OCI-LY7 (cell line): ENCODE results near the gene NSG1. TPM values are rescaled to one million over a fixed set of nuclear protein-coding genes. Genes with fewer than 3 reads are reported as not detected.
A peak's percentile ranks its signal among the peaks of the same experiment; 100 is the strongest.

Experiments used
- BruUV-seq: library from RNA; stranded (reverse); fragments of 400-500 nt; replicated peaks from 2 replicates; lab custom pipeline; 2021; lab: Mats Ljungman, UMichigan
- CTCF ChIA-PET: fragments of 300-600 bp; sonication (Branson Sonifier 250); formaldehyde crosslinking; loops from one replicate; lab custom pipeline; 2022; ENCODE audit warnings: antibody characterized with exemption; ENCODE audit not compliant: unreplicated experiment; lab: Charles Lee
- POLR2A ChIA-PET: fragments of 300-600 bp; sonication (Branson Sonifier 250); formaldehyde crosslinking; loops from one replicate; lab custom pipeline; 2022; ENCODE audit warnings: antibody characterized with exemption; lab: Charles Lee
- DNase-seq: peaks from one replicate; pipeline ENCODE4 v3.0.0-alpha.2; 2015; ENCODE audit warnings: low spot score
- H2AFZ ChIP-seq: fragments of 200-600 bp; sonication (generic), shearing (Covaris generic); 2 replicates; pipeline ENCODE4 v1.6.1; 2014; ENCODE audit warnings: mild to moderate bottlenecking, antibody characterized with exemption, low read length, moderate library complexity
- H3K27ac ChIP-seq: fragments of 200-600 bp; sonication (generic); 2 replicates; pipeline ENCODE4 v1.5.1; 2014; ENCODE audit warnings: mixed run types, low read depth, mild to moderate bottlenecking, moderate library complexity, low read length, inconsistent platforms; ENCODE audit not compliant: poor library complexity, severe bottlenecking
- H3K36me3 ChIP-seq: fragments of 200-600 bp; sonication (generic); 2 replicates; pipeline ENCODE4 v1.6.1; 2014; ENCODE audit warnings: mild to moderate bottlenecking, antibody characterized with exemption, low read length, moderate library complexity, mixed read lengths; ENCODE audit not compliant: insufficient read depth
- H3K4me1 ChIP-seq: fragments of 200-600 bp; sonication (generic); 2 replicates; pipeline ENCODE4 v1.5.1; 2014; ENCODE audit warnings: mild to moderate bottlenecking, low read length; ENCODE audit not compliant: insufficient read depth, poor library complexity, severe bottlenecking
- H3K4me2 ChIP-seq: fragments of 200-600 bp; sonication (generic); 2 replicates; pipeline ENCODE4 v1.6.1; 2014; ENCODE audit warnings: mild to moderate bottlenecking, low read length
- H3K4me3 ChIP-seq: fragments of 200-600 bp; sonication (generic); 2 replicates; pipeline ENCODE4 v1.5.1; 2014; ENCODE audit warnings: mild to moderate bottlenecking, low read depth, low read length; ENCODE audit not compliant: poor library complexity, severe bottlenecking
- H3K79me2 ChIP-seq: fragments of 200-600 bp; sonication (generic); 2 replicates; pipeline ENCODE4 v1.6.1; 2016; ENCODE audit warnings: low read depth, mild to moderate bottlenecking, low read length, moderate library complexity, mixed read lengths; ENCODE audit not compliant: insufficient read depth
- H3K9me2 ChIP-seq: fragments of 200-600 bp; sonication (generic); 2 replicates; pipeline ENCODE4 v1.6.1; 2016; ENCODE audit warnings: mild to moderate bottlenecking, low read length, mixed read lengths; ENCODE audit not compliant: insufficient read depth
- H3K9me3 ChIP-seq: fragments of 200-600 bp; sonication (generic); 2 replicates; pipeline ENCODE4 v1.6.1; 2014; ENCODE audit warnings: mild to moderate bottlenecking, mixed run types, low read length, mixed read lengths
- H4K20me1 ChIP-seq: fragments of 200-600 bp; sonication (generic); 2 replicates; pipeline ENCODE4 v1.6.1; 2014; ENCODE audit warnings: mild to moderate bottlenecking, antibody characterized with exemption, low read length, moderate library complexity, mixed read lengths; ENCODE audit not compliant: insufficient read depth
- EZH2phosphoT487 ChIP-seq: fragments of 200-600 bp; sonication (generic); IDR thresholded peaks from 2 replicates; pipeline ENCODE4 v1.6.1; 2018; ENCODE audit warnings: low read depth, borderline replicate concordance, mild to moderate bottlenecking, mixed run types, antibody characterized with exemption, low read length, moderate library complexity, mixed read lengths
- intact Hi-C: fragments of 100-400 bp; cut with micrococcal nuclease; formaldehyde crosslinking; loops from one replicate; pipeline ENCODE4 v1.10.0; 2022; ENCODE audit not compliant: unreplicated experiment
- total RNA-seq, 2 experiments: library from RNA; depleted of rRNA in 1 of 2; stranded (reverse); fragments of >200 nt in 1 of 2; shearing (Covaris generic) in 1 of 2; gene quantifications; 2 replicates each; pipeline ENCODE4 v1.2.3, GENCODE V29; 2014 to 2022
- TF ChIP-seq, protein P1 (sequence below): fragments of 200-600 bp; sonication (generic); conservative IDR thresholded peaks from 2 replicates; pipeline ENCODE4 v1.5.1; 2014; ENCODE audit warnings: mild to moderate bottlenecking, antibody characterized with exemption, low read length, moderate library complexity, mixed read lengths

Gene NSG1
- total RNA-seq, 2 experiments from 2014 or later, result 35.5 to 38.8 TPM

DNA sequence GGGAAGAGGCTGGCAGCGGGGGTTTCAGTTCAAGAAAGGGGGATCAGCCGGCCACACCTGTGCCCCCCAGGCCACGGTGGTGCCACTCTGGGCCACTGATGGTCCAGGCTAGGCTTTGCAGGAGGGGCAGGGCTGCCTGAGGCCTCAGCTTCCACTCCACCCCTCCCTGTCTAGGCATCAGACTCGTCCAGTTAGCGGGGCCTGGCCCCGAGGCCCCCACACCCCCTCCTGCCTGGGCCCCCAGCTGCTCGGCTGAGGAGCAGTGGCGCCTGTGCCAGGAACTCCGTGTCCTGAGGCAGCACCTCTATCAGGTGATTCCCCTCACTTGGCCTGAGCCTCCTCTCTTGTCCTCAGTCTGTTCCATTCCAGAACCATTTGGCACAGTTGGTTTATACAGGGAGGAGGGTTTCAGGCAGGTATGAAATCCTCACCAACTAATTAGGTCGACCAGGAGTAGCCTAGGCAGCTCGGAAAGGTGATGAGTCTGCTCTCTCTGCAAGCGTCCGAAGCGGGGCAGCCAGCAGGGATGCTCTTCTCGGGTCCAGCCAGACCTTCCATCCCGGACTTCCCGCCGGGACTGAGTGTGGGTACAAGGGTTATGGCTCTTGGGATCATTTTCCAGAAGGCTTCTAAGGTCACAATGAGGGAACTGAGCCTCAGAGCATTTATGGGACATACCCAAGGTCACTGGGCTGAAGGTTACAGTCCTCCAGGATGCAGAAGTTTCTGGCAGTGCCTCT lies 2.1 kb downstream of the NSG1 start:
- H3K9me3 ChIP-seq, result no peaks in the 10 kb centered on the region
- H3K79me2 ChIP-seq, result no peaks in the 10 kb centered on the region
- ChIA-PET CTCF (no interaction called here), POLR2A (no interaction called here)
- peaks cover 25% of the 10 kb centered on the region for H3K4me1 ChIP-seq
- H2AFZ ChIP-seq, result peak overlapping the region; percentile 65
- TF ChIP-seq, protein P1, sequence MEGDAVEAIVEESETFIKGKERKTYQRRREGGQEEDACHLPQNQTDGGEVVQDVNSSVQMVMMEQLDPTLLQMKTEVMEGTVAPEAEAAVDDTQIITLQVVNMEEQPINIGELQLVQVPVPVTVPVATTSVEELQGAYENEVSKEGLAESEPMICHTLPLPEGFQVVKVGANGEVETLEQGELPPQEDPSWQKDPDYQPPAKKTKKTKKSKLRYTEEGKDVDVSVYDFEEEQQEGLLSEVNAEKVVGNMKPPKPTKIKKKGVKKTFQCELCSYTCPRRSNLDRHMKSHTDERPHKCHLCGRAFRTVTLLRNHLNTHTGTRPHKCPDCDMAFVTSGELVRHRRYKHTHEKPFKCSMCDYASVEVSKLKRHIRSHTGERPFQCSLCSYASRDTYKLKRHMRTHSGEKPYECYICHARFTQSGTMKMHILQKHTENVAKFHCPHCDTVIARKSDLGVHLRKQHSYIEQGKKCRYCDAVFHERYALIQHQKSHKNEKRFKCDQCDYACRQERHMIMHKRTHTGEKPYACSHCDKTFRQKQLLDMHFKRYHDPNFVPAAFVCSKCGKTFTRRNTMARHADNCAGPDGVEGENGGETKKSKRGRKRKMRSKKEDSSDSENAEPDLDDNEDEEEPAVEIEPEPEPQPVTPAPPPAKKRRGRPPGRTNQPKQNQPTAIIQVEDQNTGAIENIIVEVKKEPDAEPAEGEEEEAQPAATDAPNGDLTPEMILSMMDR, result no peak
- no peak for TF ChIP-seq EZH2phosphoT487
- no peaks in the 10 kb centered on the region for H4K20me1 ChIP-seq
- BruUV-seq, result no TSS peak
- no peak overlapping the region for H3K27ac ChIP-seq
- H3K36me3 ChIP-seq, result peaks cover 13% of the 10 kb centered on the region; the same call in 1 of the 2 replicates
- peak overlapping the region; percentile 72 for H3K4me2 ChIP-seq
- intact Hi-C loops, result no loop called here
- H3K9me2 ChIP-seq, result no peaks in the 10 kb centered on the region
- H3K4me3 ChIP-seq, result peak overlapping the region; percentile 79
- no peak for DNase-seq

DNA sequence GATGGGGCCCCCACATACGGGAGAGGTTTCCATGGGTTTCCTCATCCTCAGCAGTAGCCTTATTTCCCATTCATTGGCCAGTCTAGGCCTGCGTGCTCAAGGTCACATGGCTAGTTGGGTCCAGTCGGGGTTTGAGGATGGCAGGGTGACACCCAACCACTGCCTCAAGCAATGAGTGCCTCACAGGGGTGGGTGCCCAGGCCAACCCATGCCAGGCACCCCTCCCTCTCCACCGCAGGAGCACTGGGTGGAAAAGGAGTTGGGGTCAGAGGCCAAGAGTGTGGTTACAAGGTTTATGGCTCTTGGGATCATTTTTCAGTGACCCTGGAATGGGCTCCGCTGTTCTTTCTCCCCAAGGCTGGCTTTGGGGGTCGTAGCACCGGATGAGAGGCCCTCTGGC lies 3.1 kb downstream of the NSG1 start:
- DNase-seq, result no peak
- no peaks in the 10 kb centered on the region for H4K20me1 ChIP-seq
- H3K36me3 ChIP-seq, result peaks cover 13% of the 10 kb centered on the region; the same call in 1 of the 2 replicates
- ChIA-PET POLR2A (no interaction called here), CTCF (no interaction called here)
- no peaks in the 10 kb centered on the region for H3K9me3 ChIP-seq
- H2AFZ ChIP-seq, result no peak overlapping the region
- no peaks in the 10 kb centered on the region for H3K9me2 ChIP-seq
- peaks cover 19% of the 10 kb centered on the region for H3K4me1 ChIP-seq
- intact Hi-C loops, result no loop called here
- no peak overlapping the region for H3K27ac ChIP-seq
- no TSS peak for BruUV-seq
- TF ChIP-seq, protein P1, result no peak
- no peak for TF ChIP-seq EZH2phosphoT487
- no peak overlapping the region for H3K4me3 ChIP-seq
- H3K79me2 ChIP-seq, result no peaks in the 10 kb centered on the region
- no peak overlapping the region for H3K4me2 ChIP-seq
